ACC112 (cell line): Measurements from ENCODE around the gene FDXACB1.

Experiments used
- H2AFZ ChIP-seq: fragments of 200-600 bp; sonication (generic); one replicate; pipeline ENCODE4 v1.6.0; 2017; ENCODE audit warnings: antibody characterized with exemption, low read length; ENCODE audit not compliant: unreplicated experiment
- H3K27ac ChIP-seq: fragments of 200-600 bp; sonication (generic); 2 replicates; pipeline ENCODE4 v1.5.1; 2014; ENCODE audit warnings: low read depth, mild to moderate bottlenecking, antibody characterized with exemption, low read length, moderate library complexity
- H3K27me3 ChIP-seq: fragments of 200-600 bp; sonication (generic); 2 replicates; pipeline ENCODE4 v1.6.1; 2014; ENCODE audit warnings: mild to moderate bottlenecking, antibody characterized with exemption, low read length, moderate library complexity, mixed read lengths; ENCODE audit not compliant: insufficient read depth
- H3K36me3 ChIP-seq: fragments of 200-600 bp; sonication (generic); 2 replicates; pipeline ENCODE4 v1.6.1; 2016; ENCODE audit warnings: mild to moderate bottlenecking, antibody characterized with exemption, low read length, moderate library complexity, mixed read lengths; ENCODE audit not compliant: insufficient read depth
- H3K4me1 ChIP-seq: fragments of 200-600 bp; sonication (generic); one replicate; pipeline ENCODE4 v1.6.1; 2016; ENCODE audit warnings: low read length, mixed read lengths; ENCODE audit not compliant: insufficient read depth, unreplicated experiment, control insufficient read depth
- H3K4me3 ChIP-seq: fragments of 200-600 bp; sonication (generic); 2 replicates; pipeline ENCODE4 v1.5.1; 2014; ENCODE audit warnings: mild to moderate bottlenecking, low read depth, low read length
- H3K79me2 ChIP-seq: fragments of 200-600 bp; sonication (generic); one replicate; pipeline ENCODE4 v1.6.0; 2016; ENCODE audit warnings: low read length; ENCODE audit not compliant: control insufficient read depth, unreplicated experiment, insufficient read depth

FDXACB1 gene

DNA sequence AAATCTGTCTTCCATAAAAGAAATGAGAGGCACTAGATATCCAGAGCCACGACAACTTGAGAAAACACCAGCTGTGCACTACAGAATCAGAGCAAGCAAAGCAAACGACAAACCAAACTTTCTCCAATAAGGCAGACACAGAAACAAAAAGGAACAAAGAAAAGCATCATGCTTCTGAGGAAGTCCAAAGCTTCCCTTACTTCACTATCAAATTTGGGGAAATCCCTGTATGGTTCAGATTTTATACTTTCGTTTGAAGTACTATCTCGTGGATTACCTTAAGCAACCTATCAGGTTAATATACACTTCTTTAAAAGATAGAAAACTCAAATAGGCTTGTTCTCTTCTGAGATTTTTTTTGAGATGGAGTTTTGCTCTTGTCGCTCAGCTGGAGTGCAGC lies 35.3 kb downstream of the FDXACB1 start:
- H3K36me3 ChIP-seq: no peaks in the 10 kb centered on the region
- no peaks in the 10 kb centered on the region for H3K79me2 ChIP-seq
- H3K27ac ChIP-seq: no peak overlapping the region
- H3K27me3 ChIP-seq: no peaks in the 10 kb centered on the region
- no peak overlapping the region for H2AFZ ChIP-seq
- peaks cover 32% of the 10 kb centered on the region for H3K4me1 ChIP-seq
- no peak overlapping the region for H3K4me3 ChIP-seq

DNA sequence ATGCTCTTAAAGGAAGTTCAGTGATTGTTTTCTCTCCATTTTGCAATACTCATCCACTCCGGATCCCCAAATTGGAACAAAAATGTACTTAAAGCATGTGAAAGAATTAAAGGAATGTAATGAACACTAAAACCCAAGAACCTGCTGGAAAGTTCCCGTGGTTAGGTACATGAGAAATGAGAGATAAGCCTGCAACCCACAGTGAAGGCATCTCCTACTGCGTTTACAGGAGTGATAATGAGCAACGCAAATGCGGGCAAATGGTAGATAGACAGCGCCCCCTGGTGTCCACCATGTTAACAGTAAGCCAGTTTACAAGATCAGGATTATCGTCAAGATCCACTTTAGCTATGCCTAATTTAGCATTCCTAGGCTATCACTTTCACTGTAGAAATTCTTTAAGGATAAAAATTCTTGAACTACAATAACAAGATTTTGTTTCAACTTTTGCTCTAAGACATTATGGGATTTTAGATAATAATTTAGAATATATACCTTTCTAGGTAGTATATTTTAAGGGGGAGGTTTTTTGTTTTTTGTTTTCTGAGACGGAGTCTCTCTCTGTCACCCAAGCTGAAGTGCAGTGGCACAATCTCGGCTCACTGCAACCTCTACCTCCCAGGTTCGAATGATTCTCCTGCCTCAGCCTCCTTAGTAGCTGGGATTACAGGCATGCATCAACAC lies 37.5 kb downstream of the FDXACB1 start:
- H3K79me2 ChIP-seq: no peaks in the 10 kb centered on the region
- H3K27ac ChIP-seq: peak overlapping the region; percentile 42
- H3K36me3 ChIP-seq: peaks cover 3% of the 10 kb centered on the region; the same call in 1 of the 2 replicates
- peaks cover 29% of the 10 kb centered on the region for H3K4me1 ChIP-seq
- peak overlapping the region; percentile 29; the same call in 1 of the 2 replicates for H3K4me3 ChIP-seq
- H3K27me3 ChIP-seq: no peaks in the 10 kb centered on the region
- H2AFZ ChIP-seq: peak overlapping the region; percentile 92

DNA sequence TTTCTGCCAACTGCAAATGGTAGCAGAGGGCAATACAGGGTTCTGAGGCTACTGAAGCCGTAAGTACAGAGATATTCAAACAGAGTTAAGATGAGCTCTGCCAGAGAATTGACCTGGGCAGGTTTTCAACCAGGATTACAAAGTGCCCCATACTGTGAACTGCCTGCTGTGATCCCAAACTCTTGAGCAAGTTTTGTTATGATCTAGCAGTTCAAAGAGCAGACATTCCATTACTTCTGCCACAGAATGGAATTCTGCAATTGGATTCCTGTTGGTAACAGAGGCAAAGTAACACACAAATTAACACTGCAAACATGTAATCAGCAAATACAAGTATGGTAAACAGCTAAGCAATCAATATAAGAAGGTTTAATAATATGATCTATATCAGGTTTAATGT lies 38.8 kb downstream of the FDXACB1 start:
- H2AFZ ChIP-seq: no peak overlapping the region
- peaks cover 23% of the 10 kb centered on the region for H3K4me1 ChIP-seq
- no peaks in the 10 kb centered on the region for H3K27me3 ChIP-seq
- H3K36me3 ChIP-seq: peaks cover 5% of the 10 kb centered on the region; the same call in 1 of the 2 replicates
- H3K79me2 ChIP-seq: no peaks in the 10 kb centered on the region
- H3K27ac ChIP-seq: no peak overlapping the region
- no peak overlapping the region for H3K4me3 ChIP-seq

DNA sequence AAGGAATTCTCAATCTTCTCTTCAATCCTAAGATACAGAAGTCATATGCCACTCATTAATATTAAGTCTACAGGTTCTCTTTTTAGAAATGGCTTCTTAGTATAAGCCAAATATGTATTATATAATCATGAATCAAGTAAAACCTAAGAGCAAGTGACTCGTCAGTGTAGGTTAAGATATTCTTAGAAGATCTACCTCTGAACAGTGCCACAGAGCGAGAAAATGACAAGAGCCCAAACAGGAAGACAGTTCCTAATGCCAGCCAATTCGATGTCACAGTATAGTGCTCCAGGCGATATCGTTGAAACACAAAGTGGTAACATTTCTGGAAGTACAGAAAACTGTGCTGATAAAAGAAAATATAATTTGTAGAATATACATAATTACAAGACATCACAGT lies 40.9 kb downstream of the FDXACB1 start:
- Histone ChIP-seq H3K36me3 (peaks cover 6% of the 10 kb centered on the region; the same call in 1 of the 2 replicates), H3K79me2 (no peaks in the 10 kb centered on the region), H3K4me3 (no peak overlapping the region), H3K27ac (no peak overlapping the region), H2AFZ (no peak overlapping the region), H3K27me3 (no peaks in the 10 kb centered on the region), H3K4me1 (peaks cover 22% of the 10 kb centered on the region)

DNA sequence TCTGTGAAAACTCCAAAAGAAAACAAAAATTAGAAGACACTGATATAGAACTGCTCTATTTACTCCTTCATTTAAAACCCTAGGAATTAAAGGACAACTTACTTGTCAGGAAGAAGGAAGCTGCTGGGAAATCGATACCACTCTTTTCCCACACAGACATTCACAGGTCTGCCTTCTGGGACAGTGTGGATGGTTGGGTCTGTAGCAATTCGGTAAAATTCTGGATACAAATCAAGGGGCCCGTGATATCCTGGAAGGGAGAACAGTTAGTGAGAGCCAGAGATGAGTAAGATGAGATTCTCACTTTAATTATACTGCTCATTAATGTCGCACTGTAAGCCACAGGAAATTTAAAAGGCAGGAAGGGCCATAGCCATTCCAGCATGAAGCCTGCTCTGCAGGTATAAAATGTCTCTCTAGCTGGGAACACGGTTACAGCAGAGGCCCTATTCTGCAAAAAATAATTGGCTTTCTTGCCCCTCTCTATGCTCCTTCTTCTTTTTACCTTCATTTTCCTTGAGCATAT lies 41.5 kb downstream of the FDXACB1 start:
- Histone ChIP-seq H3K79me2 (no peaks in the 10 kb centered on the region), H3K27me3 (no peaks in the 10 kb centered on the region), H3K27ac (peak overlapping the region; percentile 47; the same call in 1 of the 2 replicates), H3K4me3 (no peak overlapping the region), H3K36me3 (peaks cover 6% of the 10 kb centered on the region; the same call in 1 of the 2 replicates), H2AFZ (no peak overlapping the region), H3K4me1 (peaks cover 22% of the 10 kb centered on the region)

DNA sequence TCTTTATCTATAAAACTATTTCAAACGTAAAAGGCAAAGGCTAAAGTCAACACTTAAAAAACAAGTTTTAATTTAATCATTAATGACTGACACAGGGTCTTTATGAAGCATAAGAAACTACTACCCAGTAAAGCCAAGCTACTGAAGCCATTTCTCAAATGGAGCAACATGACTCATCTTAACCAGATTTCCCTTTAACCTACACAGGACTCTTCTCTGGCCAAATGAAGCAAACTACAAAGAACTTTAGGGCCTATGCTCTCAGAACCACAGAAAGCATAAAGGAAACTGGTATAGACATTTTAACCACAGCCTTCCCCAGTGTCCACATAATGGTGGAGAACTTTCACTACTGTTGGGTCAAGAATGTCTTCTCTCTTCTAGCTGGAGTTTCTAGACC lies 42.2 kb downstream of the FDXACB1 start:
- H3K27me3 ChIP-seq: no peaks in the 10 kb centered on the region
- peaks cover 22% of the 10 kb centered on the region for H3K4me1 ChIP-seq
- H3K27ac ChIP-seq: peak overlapping the region; percentile 47
- H3K4me3 ChIP-seq: no peak overlapping the region
- H2AFZ ChIP-seq: peak overlapping the region; percentile 23
- H3K79me2 ChIP-seq: no peaks in the 10 kb centered on the region
- peaks cover 6% of the 10 kb centered on the region; the same call in 1 of the 2 replicates for H3K36me3 ChIP-seq

DNA sequence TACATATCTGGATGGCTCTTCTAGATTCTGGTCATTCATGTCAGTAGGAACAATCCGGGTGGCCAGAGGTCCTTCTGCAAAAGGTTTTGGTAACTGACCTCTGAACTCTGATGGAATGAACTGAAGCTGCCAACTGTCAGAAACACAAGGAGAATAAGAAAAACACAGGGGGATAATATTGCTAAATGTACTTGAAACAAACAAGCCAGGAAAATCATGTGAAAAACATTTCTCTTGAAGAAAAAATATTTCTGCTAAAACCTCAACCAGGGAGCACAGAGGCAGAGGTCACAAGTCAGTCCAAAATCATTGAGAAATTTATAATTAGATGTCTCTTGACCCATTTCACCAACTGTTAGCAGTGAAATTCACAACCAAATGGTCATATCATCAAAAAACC lies 42.8 kb downstream of the FDXACB1 start:
- Histone ChIP-seq H3K36me3 (peaks cover 6% of the 10 kb centered on the region; the same call in 1 of the 2 replicates), H3K79me2 (no peaks in the 10 kb centered on the region), H3K4me3 (no peak overlapping the region), H2AFZ (no peak overlapping the region), H3K4me1 (peaks cover 19% of the 10 kb centered on the region), H3K27ac (peak overlapping the region; percentile 47), H3K27me3 (no peaks in the 10 kb centered on the region)

DNA sequence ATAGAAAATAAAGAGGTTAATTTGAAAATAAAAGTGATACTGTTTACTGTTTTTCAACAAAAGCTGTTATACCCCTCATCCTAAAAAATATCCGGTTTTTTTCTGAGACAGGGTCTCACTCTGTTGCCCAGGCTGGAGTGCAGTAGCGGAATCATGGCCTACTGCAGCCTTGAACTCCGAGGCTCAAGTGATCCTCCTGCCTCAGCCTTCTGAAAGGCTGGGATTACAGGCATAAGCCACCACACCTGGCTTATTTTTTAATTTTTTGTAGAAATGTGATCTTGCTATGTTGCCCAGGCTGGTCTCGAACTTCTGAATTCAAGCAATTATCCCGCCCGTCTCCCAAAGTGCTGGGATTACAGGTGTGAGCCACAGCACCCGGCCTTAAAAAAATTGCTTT lies 43.3 kb downstream of the FDXACB1 start:
- Histone ChIP-seq H3K27ac (no peak overlapping the region), H3K27me3 (no peaks in the 10 kb centered on the region), H3K4me3 (no peak overlapping the region), H3K36me3 (peaks cover 6% of the 10 kb centered on the region; the same call in 1 of the 2 replicates), H3K79me2 (no peaks in the 10 kb centered on the region), H3K4me1 (peaks cover 17% of the 10 kb centered on the region), H2AFZ (no peak overlapping the region)

DNA sequence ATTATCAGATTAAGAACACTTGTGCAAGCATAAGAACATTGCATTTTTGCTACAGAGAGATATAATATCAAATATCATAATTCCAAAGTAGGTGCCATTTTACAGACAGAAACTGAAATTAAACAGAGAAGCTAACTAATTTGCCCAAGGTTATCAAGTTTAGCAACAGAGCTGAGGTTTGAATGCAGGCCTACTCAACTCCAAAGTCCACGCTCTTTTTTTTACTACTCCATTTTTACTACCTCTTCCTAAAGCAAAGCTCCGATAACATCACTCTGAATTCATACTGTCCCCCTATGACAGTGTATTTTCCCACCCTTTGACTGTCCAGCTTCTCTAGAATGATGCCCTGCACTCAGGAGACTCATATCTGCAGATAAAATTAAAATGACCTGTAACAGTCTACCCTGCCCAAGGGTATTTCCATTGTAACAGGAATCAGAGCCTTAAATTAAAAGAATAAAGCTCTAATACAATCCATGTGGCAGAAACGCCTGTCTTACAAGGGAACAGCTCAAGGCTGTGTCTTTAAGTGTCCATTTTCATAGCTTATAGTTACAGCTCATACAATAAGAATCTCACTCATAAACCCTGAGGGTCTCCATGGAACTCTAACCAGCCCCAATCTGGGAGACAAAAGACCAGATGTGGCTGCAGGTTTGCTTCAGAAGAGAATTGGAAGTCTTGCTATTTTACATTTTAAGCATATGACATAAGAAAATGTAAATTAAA lies 44.4 kb downstream of the FDXACB1 start:
- H3K27me3 ChIP-seq: no peaks in the 10 kb centered on the region
- peaks cover 6% of the 10 kb centered on the region; the same call in 1 of the 2 replicates for H3K36me3 ChIP-seq
- H3K79me2 ChIP-seq: no peaks in the 10 kb centered on the region
- no peak overlapping the region for H3K4me3 ChIP-seq
- H3K27ac ChIP-seq: no peak overlapping the region
- no peak overlapping the region for H2AFZ ChIP-seq
- peaks cover 17% of the 10 kb centered on the region for H3K4me1 ChIP-seq

DNA sequence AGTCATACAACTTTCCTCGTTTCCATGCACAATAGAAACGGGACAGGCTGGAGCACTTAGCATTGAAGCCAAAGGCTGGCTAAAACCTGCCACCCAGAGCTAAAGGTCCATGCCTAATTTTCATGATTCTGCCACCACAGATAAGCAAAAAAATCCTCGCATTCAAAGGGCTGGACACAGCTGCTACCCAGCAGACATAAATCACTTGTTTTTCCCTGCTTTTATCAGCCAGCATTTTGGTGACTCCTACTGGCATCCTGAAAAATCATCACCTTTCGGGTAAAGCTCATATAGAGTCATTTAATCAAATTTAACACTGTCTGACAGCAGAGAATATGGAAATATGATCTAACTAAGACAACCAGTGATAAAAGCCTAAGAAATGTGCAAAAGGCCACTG lies 45.4 kb downstream of the FDXACB1 start:
- Histone ChIP-seq H2AFZ (no peak overlapping the region), H3K36me3 (peaks cover 6% of the 10 kb centered on the region; the same call in 1 of the 2 replicates), H3K27me3 (no peaks in the 10 kb centered on the region), H3K79me2 (no peaks in the 10 kb centered on the region), H3K27ac (no peak overlapping the region), H3K4me1 (peaks cover 17% of the 10 kb centered on the region), H3K4me3 (no peak overlapping the region)
